Gastrocnemius medialis (tissue), 4 donors: ENCODE data around the gene PEX16. TPM values are rescaled to one million over a fixed set of nuclear protein-coding genes. Genes with fewer than 3 reads are reported as not detected.

Experiments
- ATAC-seq, 2 donors: fragments of 150-250 bp; one replicate each; pipeline ENCODE4 v1.9.1; 2016
- DNase-seq, 2 donors: peaks; one replicate each; pipeline ENCODE4 v3.0.0-alpha.2; 2019
- H3K27ac ChIP-seq, 4 donors: fragments of 200-600 bp; sonication (generic); 1 replicate in 1 of 4; 2 replicates in 3 of 4; pipeline ENCODE4 v1.5.1; 2016 to 2018; ENCODE audit warnings: mild to moderate bottlenecking in 2 of 4, moderate library complexity in 1 of 4
- H3K27me3 ChIP-seq, 3 donors: fragments of 200-600 bp; sonication (generic) in 2 of 3; 1 replicate in 1 of 3; 2 replicates in 2 of 3; pipeline versions ENCODE4 v1.5.1 to v1.6.0; 2016 to 2019; ENCODE audit warnings: mild to moderate bottlenecking in 1 of 3, moderate library complexity in 1 of 3
- H3K36me3 ChIP-seq, 2 donors: fragments of 200-600 bp; sonication (generic) in 1 of 2; one replicate each; pipeline ENCODE4 v1.5.1; 2017 to 2018
- H3K4me1 ChIP-seq, 2 donors: fragments of 200-600 bp; sonication (generic) in 1 of 2; one replicate each; pipeline ENCODE4 v1.5.1; 2016 to 2017; ENCODE audit warnings: mild to moderate bottlenecking in 2 of 2
- H3K4me3 ChIP-seq, 4 donors: fragments of 200-600 bp; sonication (generic) in 3 of 4; 1 replicate in 1 of 4; 2 replicates in 3 of 4; pipeline ENCODE4 v1.5.1; 2016 to 2019; ENCODE audit warnings: mild to moderate bottlenecking in 2 of 4
- H3K9me3 ChIP-seq, 3 donors: fragments of 200-600 bp; sonication (generic) in 2 of 3; 1 replicate in 1 of 3; 2 replicates in 2 of 3; pipeline ENCODE4 v1.5.1; 2016 to 2019
- POLR2A ChIP-seq, 2 donors: fragments of 450-650 bp; IDR thresholded peaks; one replicate each; pipeline ENCODE4 v1.6.1; 2017; ENCODE audit warnings: antibody characterized with exemption in 2 of 2, mild to moderate bottlenecking in 2 of 2, moderate library complexity in 2 of 2
- in situ Hi-C, 4 donors: fragments of 200-750 bp; cut with MboI; loops; one replicate each; pipeline versions ENCODE4 v1.15.0 to v1.8.0; 2017; ENCODE audit warnings: low sequenced_read_pairs in 4 of 4
- intact Hi-C: fragments of 100-400 bp; cut with DNase I; formaldehyde crosslinking; loops from one replicate; pipeline ENCODE4 v1.15.1; 2023; ENCODE audit warnings: low total_unique reads
- total RNA-seq, 4 donors: library from RNA; depleted of rRNA; stranded (reverse); fragments of >200 nt; gene quantifications; one replicate each; pipeline versions ENCODE4 v1.1.0 to v1.2.3, GENCODE V29; 2016
- TF ChIP-seq, protein P1 (sequence below), 5 experiments: fragments of 450-650 bp in 3 of 5; fragments of 200-600 bp in 2 of 5; sonication (generic) in 2 of 5; IDR thresholded peaks in 4 of 5; conservative IDR thresholded peaks in 1 of 5; 1 replicate in 4 of 5; 2 replicates in 1 of 5; pipeline ENCODE4 v1.5.1; 2016 to 2019; ENCODE audit warnings: antibody characterized with exemption in 5 of 5, mild to moderate bottlenecking in 3 of 5, moderate library complexity in 3 of 5

PEX16 gene
- total RNA-seq, 4 donors from 2014 or later = 18.5 to 27.2 (median 20.5) TPM

DNA sequence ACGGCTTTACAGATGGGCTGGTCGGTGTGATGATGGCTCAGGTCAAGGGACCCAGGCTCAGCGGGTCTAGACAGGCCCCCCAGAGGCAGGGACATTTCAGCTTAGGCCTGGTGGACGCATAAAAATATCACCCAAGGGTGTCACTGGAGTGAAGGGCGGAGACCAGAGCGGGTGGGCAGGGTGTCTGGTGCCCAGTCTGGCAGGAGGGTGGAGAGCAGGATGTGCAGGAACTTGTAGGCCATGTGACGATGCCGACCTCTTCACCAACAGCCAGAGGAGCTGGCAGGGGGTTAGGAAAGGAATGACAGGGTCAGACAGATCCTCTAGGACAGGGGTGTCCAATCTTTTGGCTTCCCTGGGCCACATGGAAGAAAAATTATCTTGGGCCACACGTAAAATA is 27.7 kb downstream of the PEX16 start:
- ATAC-seq = no peak
- TF ChIP-seq POLR2A (IDR thresholded peaks at IDR 0.05) = no peak
- TF ChIP-seq, protein P1, sequence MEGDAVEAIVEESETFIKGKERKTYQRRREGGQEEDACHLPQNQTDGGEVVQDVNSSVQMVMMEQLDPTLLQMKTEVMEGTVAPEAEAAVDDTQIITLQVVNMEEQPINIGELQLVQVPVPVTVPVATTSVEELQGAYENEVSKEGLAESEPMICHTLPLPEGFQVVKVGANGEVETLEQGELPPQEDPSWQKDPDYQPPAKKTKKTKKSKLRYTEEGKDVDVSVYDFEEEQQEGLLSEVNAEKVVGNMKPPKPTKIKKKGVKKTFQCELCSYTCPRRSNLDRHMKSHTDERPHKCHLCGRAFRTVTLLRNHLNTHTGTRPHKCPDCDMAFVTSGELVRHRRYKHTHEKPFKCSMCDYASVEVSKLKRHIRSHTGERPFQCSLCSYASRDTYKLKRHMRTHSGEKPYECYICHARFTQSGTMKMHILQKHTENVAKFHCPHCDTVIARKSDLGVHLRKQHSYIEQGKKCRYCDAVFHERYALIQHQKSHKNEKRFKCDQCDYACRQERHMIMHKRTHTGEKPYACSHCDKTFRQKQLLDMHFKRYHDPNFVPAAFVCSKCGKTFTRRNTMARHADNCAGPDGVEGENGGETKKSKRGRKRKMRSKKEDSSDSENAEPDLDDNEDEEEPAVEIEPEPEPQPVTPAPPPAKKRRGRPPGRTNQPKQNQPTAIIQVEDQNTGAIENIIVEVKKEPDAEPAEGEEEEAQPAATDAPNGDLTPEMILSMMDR (IDR thresholded peaks at IDR 0.05 in 4 of 5, conservative IDR thresholded peaks at IDR 0.05 in 1 of 5) = no peak
- Histone ChIP-seq H3K27ac (no peak overlapping the region), H3K9me3 (no peaks in the 10 kb centered on the region), H3K4me1 (peaks cover 0 to 5% of the 10 kb centered on the region in 2 donors), H3K4me3 (no peak overlapping the region), H3K36me3 (no peaks in the 10 kb centered on the region), H3K27me3 (no peaks in the 10 kb centered on the region)
- intact Hi-C loops (no loop called here), in situ Hi-C loops (no loop called here)
- no peak for DNase-seq

- Histone ChIP-seq H3K4me1 (peaks cover 0 to 5% of the 10 kb centered on the region in 2 donors), H3K27me3 (no peaks in the 10 kb centered on the region), H3K27ac (no peak overlapping the region), H3K4me3 (no peak overlapping the region), H3K36me3 (no peaks in the 10 kb centered on the region), H3K9me3 (no peaks in the 10 kb centered on the region)
- TF ChIP-seq, protein P1 (IDR thresholded peaks at IDR 0.05 in 4 of 5, conservative IDR thresholded peaks at IDR 0.05 in 1 of 5) = no peak
- TF ChIP-seq POLR2A (IDR thresholded peaks at IDR 0.05) = no peak
- DNase-seq (no peak), ATAC-seq (no peak)
- intact Hi-C loops = no loop called here
- in situ Hi-C loops = no loop called here
Observed at GRCh38 chr11:45889555-45889954, 28.1 kb downstream of the PEX16 start.

GRCh38 chr11:45887587-45887986 is 30.1 kb downstream of the PEX16 start:
- no peak overlapping the region for H3K27ac ChIP-seq
- TF ChIP-seq, protein P1 (IDR thresholded peaks at IDR 0.05 in 4 of 5, conservative IDR thresholded peaks at IDR 0.05 in 1 of 5) = no peak
- no peak for TF ChIP-seq POLR2A (IDR thresholded peaks at IDR 0.05)
- DNase-seq = no peak
- in situ Hi-C loops = no loop called here
- H3K4me3 ChIP-seq = no peak overlapping the region
- no peaks in the 10 kb centered on the region for H3K9me3 ChIP-seq
- no peak for ATAC-seq
- intact Hi-C loops = no loop called here
- H3K4me1 ChIP-seq = peaks cover 0 to 5% of the 10 kb centered on the region in 2 donors
- no peaks in the 10 kb centered on the region for H3K36me3 ChIP-seq
- H3K27me3 ChIP-seq = no peaks in the 10 kb centered on the region

GRCh38 chr11:45886816-45887520 is 30.7 kb downstream of the PEX16 start:
- H3K27ac ChIP-seq = no peak overlapping the region
- H3K36me3 ChIP-seq = peaks cover 0 to 3% of the 10 kb centered on the region in 2 donors
- H3K4me1 ChIP-seq = peaks cover 0 to 5% of the 10 kb centered on the region in 2 donors
- no peaks in the 10 kb centered on the region for H3K27me3 ChIP-seq
- no peak overlapping the region for H3K4me3 ChIP-seq
- ATAC-seq (no peak), DNase-seq (no peak)
- intact Hi-C loops = no loop called here
- H3K9me3 ChIP-seq = no peaks in the 10 kb centered on the region
- in situ Hi-C loops = no loop called here
- TF ChIP-seq, protein P1 (IDR thresholded peaks at IDR 0.05 in 4 of 5, conservative IDR thresholded peaks at IDR 0.05 in 1 of 5) = no peak
- TF ChIP-seq POLR2A (IDR thresholded peaks at IDR 0.05) = no peak
